Measurements from ENCODE around the gene NAV1. TPM values are rescaled to one million over a fixed set of nuclear protein-coding genes. Genes with fewer than 3 reads are reported as not detected.
A peak's percentile ranks its signal among the peaks of the same experiment; 100 is the strongest.

Gene NAV1
- total RNA-seq, 2 donors from 2014 or later, result 13.1 to 29.1 TPM

GRCh38 chr1:201497935-201498509, 40.9 kb upstream of the NAV1 start:
- 71% methylated on average over 16 of the region's 16 CpGs for WGBS
- H3K27ac ChIP-seq, result peak overlapping the region; percentile 91 to 96
- no peaks in the 10 kb centered on the region for H3K27me3 ChIP-seq (replicated peaks; ENCODE audit: insufficient read depth)
- DNase-seq (ENCODE audit: low spot score), result no peak
- peaks cover 0 to 5% of the 10 kb centered on the region in 2 donors for H3K36me3 ChIP-seq
- no peak overlapping the region for H3K4me3 ChIP-seq
- no peak for TF ChIP-seq POLR2A (IDR thresholded peaks at IDR 0.05)
- no peak for TF ChIP-seq CTCF (IDR thresholded peaks at IDR 0.05)
- TF ChIP-seq POLR2AphosphoS5 (IDR thresholded peaks at IDR 0.05), result no peak
- peaks cover 44% of the 10 kb centered on the region for H3K4me1 ChIP-seq (replicated peaks)
- intact Hi-C loops (cut with DNase I), result no loop called here
- no peaks in the 10 kb centered on the region for H3K9me3 ChIP-seq

- Histone ChIP-seq H3K27me3 (replicated peaks; ENCODE audit: insufficient read depth) (no peaks in the 10 kb centered on the region), H3K4me1 (replicated peaks) (peaks cover 45% of the 10 kb centered on the region), H3K36me3 (peaks cover 0 to 5% of the 10 kb centered on the region in 2 donors), H3K4me3 (no peak overlapping the region), H3K9me3 (no peaks in the 10 kb centered on the region), H3K27ac (peak overlapping the region; percentile 91 to 96)
- intact Hi-C loops (cut with DNase I), result no loop called here
- no peak for DNase-seq (ENCODE audit: low spot score)
- TF ChIP-seq POLR2A (IDR thresholded peaks at IDR 0.05) (no peak), POLR2AphosphoS5 (IDR thresholded peaks at IDR 0.05) (no peak), CTCF (IDR thresholded peaks at IDR 0.05) (no peak)
- 73% methylated on average over 8 of the region's 8 CpGs for WGBS
Observed at GRCh38 chr1:201498621-201499020, 40.3 kb upstream of the NAV1 start.

GRCh38 chr1:201499191-201499590, 39.7 kb upstream of the NAV1 start:
- Histone ChIP-seq H3K36me3 (peaks cover 0 to 5% of the 10 kb centered on the region in 2 donors), H3K27me3 (replicated peaks; ENCODE audit: insufficient read depth) (no peaks in the 10 kb centered on the region), H3K27ac (peak overlapping the region; percentile 91 to 96), H3K9me3 (no peaks in the 10 kb centered on the region), H3K4me3 (no peak overlapping the region), H3K4me1 (replicated peaks) (peaks cover 40% of the 10 kb centered on the region)
- WGBS, result 71% methylated on average over 3 of the region's 3 CpGs
- intact Hi-C loops (cut with DNase I), result no loop called here
- no peak for DNase-seq (ENCODE audit: low spot score)
- TF ChIP-seq POLR2AphosphoS5 (IDR thresholded peaks at IDR 0.05) (no peak), POLR2A (IDR thresholded peaks at IDR 0.05) (no peak), CTCF (IDR thresholded peaks at IDR 0.05) (no peak)

GRCh38 chr1:201499795-201500669, 38.9 kb upstream of the NAV1 start:
- H3K4me1 ChIP-seq (replicated peaks), result peaks cover 31% of the 10 kb centered on the region
- intact Hi-C loops (cut with DNase I), result no loop called here
- 29% methylated on average over 8 of the region's 8 CpGs for WGBS

GRCh38 chr1:201500670-201501120, 38.2 kb upstream of the NAV1 start:
- Histone ChIP-seq H3K4me1 (replicated peaks) (peaks cover 25% of the 10 kb centered on the region), H3K36me3 (no peaks in the 10 kb centered on the region), H3K27me3 (replicated peaks; ENCODE audit: insufficient read depth) (no peaks in the 10 kb centered on the region), H3K4me3 (no peak overlapping the region), H3K9me3 (no peaks in the 10 kb centered on the region), H3K27ac (peak overlapping the region; percentile 91 to 96)
- DNase-seq (ENCODE audit: low spot score), result peak; percentile 55
- peak; percentile 67 for TF ChIP-seq POLR2AphosphoS5 (IDR thresholded peaks at IDR 0.05)
- no peak for TF ChIP-seq POLR2A (IDR thresholded peaks at IDR 0.05)
- intact Hi-C loops (cut with DNase I), result no loop called here
- WGBS, result 15% methylated on average over 4 of the region's 4 CpGs

More at GRCh38 chr1:201499795-201500669, 38.9 kb upstream of the NAV1 start:
- Histone ChIP-seq H3K9me3 (no peaks in the 10 kb centered on the region), H3K27ac (peak overlapping the region; percentile 91 to 96), H3K4me3 (no peak overlapping the region), H3K27me3 (replicated peaks; ENCODE audit: insufficient read depth) (no peaks in the 10 kb centered on the region), H3K36me3 (peaks cover 0 to 3% of the 10 kb centered on the region in 2 donors)
- peak; percentile 47 for DNase-seq (ENCODE audit: low spot score)
- peak; percentile 22 for TF ChIP-seq POLR2AphosphoS5 (IDR thresholded peaks at IDR 0.05)
- TF ChIP-seq POLR2A (IDR thresholded peaks at IDR 0.05), result no peak
